GM12892 (cell line): Measurements from ENCODE around the gene ANXA10. TPM values are rescaled to one million over a fixed set of nuclear protein-coding genes. Genes with fewer than 3 reads are reported as not detected.

Experiments used
- DNase-seq: peaks from one replicate; pipeline ENCODE4 v3.0.0; 2011; ENCODE audit not compliant: insufficient read length
- FAIRE-seq: peaks from 2 replicates; lab custom pipeline; 2011; peaks lifted over from hg19 to GRCh38; lab: Jason Lieb, UNC
- POLR2A ChIP-seq: IDR thresholded peaks from 2 replicates; pipeline ENCODE4 v1.6.1; 2011; ENCODE audit warnings: low read depth, low read length, control low read depth
- POLR2AphosphoS5 ChIP-seq: IDR thresholded peaks from 2 replicates; pipeline ENCODE4 v1.6.1; 2011; ENCODE audit warnings: low read depth, low read length, control low read depth
- TAF1 ChIP-seq: IDR thresholded peaks from 2 replicates; pipeline ENCODE4 v1.6.1; 2011; ENCODE audit warnings: low read depth, mild to moderate bottlenecking, control low read depth, low read length, borderline replicate concordance
- polyA plus RNA-seq: library from polyadenylated mRNA; unstranded; fragments of >200 nt; gene quantifications from one replicate; pipeline ENCODE4 v1.2.1, GENCODE V29; 2012; ENCODE audit warnings: missing spikeins, inconsistent platforms; ENCODE audit not compliant: missing spikeins

Gene ANXA10
- not detected for polyA plus RNA-seq

- DNase-seq (no peak), FAIRE-seq (no peak)
- TF ChIP-seq POLR2AphosphoS5: no peak
- TF ChIP-seq TAF1: no peak
- TF ChIP-seq POLR2A: no peak
Measured at GRCh38 chr4:168092176-168092712, at the start of gene ANXA10. TSS of gene ANXA10 (plus strand) at chr4:168092537. CDS start at chr4:168092701, 164 bp downstream.

- TF ChIP-seq POLR2A: no peak
- no peak for DNase-seq
- FAIRE-seq: no peak
Measured at GRCh38 chr4:168045354-168045753, 47.0 kb upstream of the ANXA10 start.

DNA sequence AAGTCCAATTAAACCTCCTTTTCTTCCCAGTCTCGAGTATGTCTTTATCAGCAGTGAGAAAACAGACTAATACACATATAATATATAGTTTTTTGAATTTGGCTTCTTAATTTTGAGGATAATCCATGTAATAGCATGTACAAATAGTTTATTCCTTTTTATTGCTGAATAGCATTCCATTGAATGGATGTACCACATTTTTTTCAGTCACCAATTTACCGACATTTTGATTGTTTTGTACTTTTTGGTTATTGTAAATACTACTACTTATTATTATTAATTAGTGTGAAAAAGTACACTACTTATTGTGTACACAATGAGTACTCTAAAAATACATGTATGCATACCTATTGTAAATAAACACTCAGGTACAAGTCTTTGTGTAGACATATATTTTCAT lies 42.3 kb upstream of the ANXA10 start:
- no peak for TF ChIP-seq POLR2A
- no peak for TF ChIP-seq POLR2AphosphoS5
- no peak for TF ChIP-seq TAF1
- DNase-seq (no peak), FAIRE-seq (no peak)

GRCh38 chr4:168051526-168051925 lies 40.8 kb upstream of the ANXA10 start:
- FAIRE-seq (no peak), DNase-seq (no peak)
- TF ChIP-seq POLR2A (no peak), TAF1 (no peak), POLR2AphosphoS5 (no peak)

- FAIRE-seq (no peak), DNase-seq (no peak)
- TF ChIP-seq TAF1 (no peak), POLR2AphosphoS5 (no peak), POLR2A (no peak)
Measured at GRCh38 chr4:168057412-168057811, 34.9 kb upstream of the ANXA10 start.

GRCh38 chr4:168059251-168059650 lies 33.1 kb upstream of the ANXA10 start:
- FAIRE-seq (no peak), DNase-seq (no peak)
- TF ChIP-seq TAF1 (no peak), POLR2A (no peak), POLR2AphosphoS5 (no peak)

GRCh38 chr4:168063031-168063430 lies 29.3 kb upstream of the ANXA10 start:
- TF ChIP-seq POLR2AphosphoS5 (no peak), POLR2A (no peak), TAF1 (no peak)

GRCh38 chr4:168070903-168071302 lies 21.4 kb upstream of the ANXA10 start:
- no peak for FAIRE-seq
- no peak for DNase-seq
- TF ChIP-seq POLR2A (no peak), POLR2AphosphoS5 (no peak), TAF1 (no peak)

More at GRCh38 chr4:168063031-168063430, 29.3 kb upstream of the ANXA10 start:
- no peak for DNase-seq
- no peak for FAIRE-seq

DNA sequence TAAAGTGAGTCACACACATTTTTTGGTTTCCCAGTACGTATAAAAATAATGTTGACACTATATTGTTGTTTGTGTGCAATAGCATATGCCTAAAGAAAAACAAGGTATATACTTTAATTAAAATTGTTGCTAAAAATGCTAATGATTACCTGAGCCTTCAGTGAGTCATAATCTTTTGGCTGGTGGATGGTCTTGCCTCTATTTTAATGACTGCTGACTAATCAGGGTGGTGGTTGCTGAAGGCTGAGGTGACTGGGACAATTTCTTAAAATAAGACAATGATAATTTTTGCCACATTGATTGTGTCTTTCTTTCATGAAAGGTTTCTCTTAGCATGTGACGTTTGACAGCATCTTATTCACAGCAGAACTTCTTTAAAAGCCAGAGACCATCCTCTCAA lies 21.0 kb upstream of the ANXA10 start:
- no peak for FAIRE-seq
- no peak for DNase-seq
- TF ChIP-seq POLR2A: no peak
- no peak for TF ChIP-seq TAF1
- no peak for TF ChIP-seq POLR2AphosphoS5

GRCh38 chr4:168074861-168075260 lies 17.5 kb upstream of the ANXA10 start:
- TF ChIP-seq TAF1: no peak
- no peak for TF ChIP-seq POLR2A
- FAIRE-seq (no peak), DNase-seq (no peak)

DNA sequence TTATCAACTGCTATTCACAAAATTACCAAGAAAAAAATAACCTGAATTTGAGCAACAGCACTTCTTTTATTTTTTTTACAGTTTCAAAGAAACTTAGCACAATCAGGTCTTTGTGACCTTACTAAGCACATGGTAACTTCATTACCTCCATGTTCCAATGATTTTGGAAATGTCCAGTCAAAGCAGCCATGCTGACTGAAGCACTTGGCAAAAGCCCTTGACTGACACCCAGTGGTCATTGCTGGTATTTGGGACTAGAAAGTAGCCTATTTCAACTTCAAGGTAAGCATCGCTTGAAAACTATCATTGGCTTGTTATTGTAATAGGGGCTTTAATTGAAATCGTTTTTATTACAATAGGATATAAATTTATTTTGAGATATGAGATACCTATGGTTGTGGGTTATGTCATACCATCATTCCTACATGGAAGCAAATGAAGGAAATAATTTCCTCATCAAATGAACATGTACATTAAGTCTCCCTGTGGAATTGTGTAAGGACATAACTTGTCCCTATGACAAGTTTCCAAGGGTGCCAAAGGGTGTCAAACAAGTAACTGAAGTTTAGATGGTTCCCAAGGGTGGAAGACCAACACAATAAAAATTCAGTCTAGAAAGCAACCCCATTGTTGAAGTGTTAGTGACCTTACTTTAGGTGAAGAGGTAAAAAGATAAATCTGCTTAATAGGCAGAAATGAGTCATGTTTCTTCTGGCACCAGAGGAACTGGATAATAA lies 15.2 kb upstream of the ANXA10 start:
- DNase-seq: no peak
- TF ChIP-seq POLR2A (no peak), POLR2AphosphoS5 (no peak), TAF1 (no peak)
- no peak for FAIRE-seq

- DNase-seq (no peak), FAIRE-seq (no peak)
- TF ChIP-seq TAF1 (no peak), POLR2A (no peak), POLR2AphosphoS5 (no peak)
Measured at GRCh38 chr4:168077726-168078239, 14.6 kb upstream of the ANXA10 start.
